Kidney epithelial cell (primary cell): ENCODE measurements around the gene PLA2G4E. TPM values are rescaled to one million over a fixed set of nuclear protein-coding genes. Genes with fewer than 3 reads are reported as not detected.
A peak's percentile ranks its signal among the peaks of the same experiment; 100 is the strongest.

Source experiments
- DNase-seq: peaks from one replicate; pipeline ENCODE4 v3.0.0-alpha.2; 2010; ENCODE audit warnings: low read depth
- H3K27me3 ChIP-seq: 2 replicates; pipeline ENCODE4 v1.6.0; 2011; ENCODE audit warnings: low read length; ENCODE audit not compliant: control insufficient read depth, insufficient read depth
- H3K36me3 ChIP-seq: 2 replicates; pipeline ENCODE4 v1.5.1; 2011; ENCODE audit warnings: low read length; ENCODE audit not compliant: control insufficient read depth, insufficient read depth
- H3K4me3 ChIP-seq: 2 replicates; pipeline ENCODE4 v1.5.1; 2011; ENCODE audit warnings: low read depth, mild to moderate bottlenecking, control low read depth, low read length
- CTCF ChIP-seq: IDR thresholded peaks from 2 replicates; pipeline ENCODE4 v1.5.1; 2011; ENCODE audit warnings: mild to moderate bottlenecking, moderate library complexity, low read length, control low read depth, inconsistent platforms; ENCODE audit not compliant: insufficient read depth, poor library complexity, severe bottlenecking
- total RNA-seq: library from RNA; depleted of rRNA; stranded (reverse); fragments of >200 nt; gene quantifications from 2 replicates; pipeline ENCODE4 v1.2.3, GENCODE V29; 2015

The PLA2G4E gene
- total RNA-seq, 1 donor from 2014 or later, result not detected

GRCh38 chr15:41944313-41944940 is 76.4 kb downstream of the PLA2G4E start:
- TF ChIP-seq CTCF, result no peak
- DNase-seq, result peak; percentile 80
- peaks cover 3% of the 10 kb centered on the region for H3K36me3 ChIP-seq

GRCh38 chr15:41943543-41944312 is 77.1 kb downstream of the PLA2G4E start:
- no peak overlapping the region for H3K4me3 ChIP-seq

More at GRCh38 chr15:41944313-41944940, 76.4 kb downstream of the PLA2G4E start:
- Histone ChIP-seq H3K4me3 (no peak overlapping the region), H3K27me3 (no peaks in the 10 kb centered on the region)

GRCh38 chr15:41942886-41943285 is 78.0 kb downstream of the PLA2G4E start:
- no peak for TF ChIP-seq CTCF
- H3K27me3 ChIP-seq, result no peaks in the 10 kb centered on the region
- no peak for DNase-seq
- H3K4me3 ChIP-seq, result no peak overlapping the region
- peaks cover 3% of the 10 kb centered on the region for H3K36me3 ChIP-seq

More at GRCh38 chr15:41943543-41944312, 77.1 kb downstream of the PLA2G4E start:
- Histone ChIP-seq H3K36me3 (peaks cover 3% of the 10 kb centered on the region), H3K27me3 (no peaks in the 10 kb centered on the region)
- no peak for TF ChIP-seq CTCF
- DNase-seq, result no peak

GRCh38 chr15:41941644-41942415 is 79.0 kb downstream of the PLA2G4E start:
- no peak overlapping the region for H3K4me3 ChIP-seq
- peaks cover 3% of the 10 kb centered on the region for H3K36me3 ChIP-seq
- no peak for DNase-seq
- no peak for TF ChIP-seq CTCF
- H3K27me3 ChIP-seq, result no peaks in the 10 kb centered on the region

- Histone ChIP-seq H3K4me3 (no peak overlapping the region), H3K36me3 (peaks cover 5% of the 10 kb centered on the region), H3K27me3 (no peaks in the 10 kb centered on the region)
- no peak for DNase-seq
- TF ChIP-seq CTCF, result no peak
Measured at GRCh38 chr15:41940441-41940857, 80.4 kb downstream of the PLA2G4E start.
